ENCODE measurements around the gene ZNF138.

DNA sequence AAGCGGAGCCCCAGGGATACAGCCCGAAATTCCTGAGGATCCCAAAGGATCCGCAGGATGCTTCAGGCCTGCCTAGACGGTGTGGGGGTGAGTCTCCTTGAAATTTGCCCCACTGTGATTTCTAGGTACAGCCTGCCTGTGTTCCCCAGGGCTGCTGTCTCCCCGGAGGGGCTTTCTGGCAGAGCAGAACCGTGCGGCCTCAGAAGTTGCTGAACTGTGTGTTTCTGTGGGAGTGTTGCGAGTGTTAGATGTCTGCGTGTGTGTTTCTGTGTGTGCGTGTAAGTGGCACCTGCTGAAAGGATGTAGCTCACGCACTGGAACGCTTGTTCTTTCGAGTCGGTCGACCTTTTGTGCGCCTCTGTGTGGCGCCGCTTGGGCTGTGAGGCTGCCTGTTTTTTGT is 81.0 kb downstream of the ZNF138 start:
- TF ChIP-seq, protein P1, sequence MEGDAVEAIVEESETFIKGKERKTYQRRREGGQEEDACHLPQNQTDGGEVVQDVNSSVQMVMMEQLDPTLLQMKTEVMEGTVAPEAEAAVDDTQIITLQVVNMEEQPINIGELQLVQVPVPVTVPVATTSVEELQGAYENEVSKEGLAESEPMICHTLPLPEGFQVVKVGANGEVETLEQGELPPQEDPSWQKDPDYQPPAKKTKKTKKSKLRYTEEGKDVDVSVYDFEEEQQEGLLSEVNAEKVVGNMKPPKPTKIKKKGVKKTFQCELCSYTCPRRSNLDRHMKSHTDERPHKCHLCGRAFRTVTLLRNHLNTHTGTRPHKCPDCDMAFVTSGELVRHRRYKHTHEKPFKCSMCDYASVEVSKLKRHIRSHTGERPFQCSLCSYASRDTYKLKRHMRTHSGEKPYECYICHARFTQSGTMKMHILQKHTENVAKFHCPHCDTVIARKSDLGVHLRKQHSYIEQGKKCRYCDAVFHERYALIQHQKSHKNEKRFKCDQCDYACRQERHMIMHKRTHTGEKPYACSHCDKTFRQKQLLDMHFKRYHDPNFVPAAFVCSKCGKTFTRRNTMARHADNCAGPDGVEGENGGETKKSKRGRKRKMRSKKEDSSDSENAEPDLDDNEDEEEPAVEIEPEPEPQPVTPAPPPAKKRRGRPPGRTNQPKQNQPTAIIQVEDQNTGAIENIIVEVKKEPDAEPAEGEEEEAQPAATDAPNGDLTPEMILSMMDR (optimal IDR thresholded peaks at IDR 0.05 in 1 of 3, IDR thresholded peaks at IDR 0.05 in 1 of 3, conservative IDR thresholded peaks at IDR 0.05 in 1 of 3; ENCODE audit: extremely low read depth in 1 of 3, insufficient read depth in 2 of 3, low read length in 3 of 3): no peak
- TF ChIP-seq EZH2 (IDR thresholded peaks at IDR 0.05; ENCODE audit: low read length): no peak

Data from keratinocyte (primary cell).